ENCODE measurements around the gene MAOA. TPM values are rescaled to one million over a fixed set of nuclear protein-coding genes. Genes with fewer than 3 reads are reported as not detected.

MAOA gene
- total RNA-seq, 2 donors from 2014 or later, result 47.1 to 118 TPM

GRCh38 chrX:43728002-43728401, 71.9 kb downstream of the MAOA start:
- Histone ChIP-seq H3K27ac (no peak overlapping the region), H3K27me3 (no peaks in the 10 kb centered on the region), H3K36me3 (replicated peaks in 1 of 2; ENCODE audit: insufficient read depth in 1 of 2, low read depth in 2 of 2) (no peaks in the 10 kb centered on the region), H3K4me1 (no peaks in the 10 kb centered on the region), H3K9me3 (no peaks in the 10 kb centered on the region), H3K4me3 (no peak overlapping the region)
- ATAC-seq, result no peak
- intact Hi-C loops (cut with DNase I), result no loop called here
- no peak for TF ChIP-seq POLR2A (IDR thresholded peaks at IDR 0.05)
- no peak for TF ChIP-seq CTCF (IDR thresholded peaks at IDR 0.05)
- DNase-seq, result no peak
- 65 to 83% methylated on average over 5 of the region's 5 CpGs for WGBS, 2 donors

DNA sequence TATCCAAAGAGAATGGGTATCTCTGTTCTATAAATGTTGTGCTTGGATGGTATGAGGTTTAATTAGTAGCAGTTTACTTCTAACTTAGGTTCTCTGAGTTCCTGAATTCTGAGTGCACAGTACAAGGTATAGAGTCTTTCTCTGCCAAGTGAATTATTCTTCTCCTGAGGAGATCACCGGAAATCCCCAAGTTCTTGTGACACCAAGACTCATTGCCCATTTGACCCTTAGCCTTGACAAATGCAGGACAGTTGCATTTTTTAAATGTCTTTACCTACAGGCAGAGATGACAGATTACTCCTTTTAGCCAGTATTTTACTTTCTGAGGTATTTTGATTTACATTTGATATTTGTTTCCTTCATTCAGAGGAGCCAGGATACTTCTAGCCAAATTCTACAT, 72.9 kb downstream of the MAOA start:
- no peak overlapping the region for H3K4me3 ChIP-seq
- no peaks in the 10 kb centered on the region for H3K9me3 ChIP-seq
- intact Hi-C loops (cut with DNase I), result no loop called here
- WGBS, 2 donors, result 83 to 100% methylated on average over 1 of the region's 1 CpG
- ATAC-seq (no peak), DNase-seq (no peak)
- H3K27me3 ChIP-seq, result no peaks in the 10 kb centered on the region
- H3K36me3 ChIP-seq (replicated peaks in 1 of 2; ENCODE audit: insufficient read depth in 1 of 2, low read depth in 2 of 2), result no peaks in the 10 kb centered on the region
- H3K27ac ChIP-seq, result no peak overlapping the region
- no peaks in the 10 kb centered on the region for H3K4me1 ChIP-seq
- TF ChIP-seq CTCF (IDR thresholded peaks at IDR 0.05) (no peak), POLR2A (IDR thresholded peaks at IDR 0.05) (no peak)

GRCh38 chrX:43731086-43731485, 75.0 kb downstream of the MAOA start:
- DNase-seq (no peak), ATAC-seq (no peak)
- Histone ChIP-seq H3K9me3 (no peaks in the 10 kb centered on the region), H3K4me3 (no peak overlapping the region), H3K27ac (no peak overlapping the region), H3K27me3 (no peaks in the 10 kb centered on the region), H3K4me1 (peaks cover 3% of the 10 kb centered on the region), H3K36me3 (replicated peaks in 1 of 2; ENCODE audit: insufficient read depth in 1 of 2, low read depth in 2 of 2) (no peaks in the 10 kb centered on the region)
- intact Hi-C loops (cut with DNase I), result no loop called here
- TF ChIP-seq CTCF (IDR thresholded peaks at IDR 0.05) (no peak), POLR2A (IDR thresholded peaks at IDR 0.05) (no peak)
- 86 to 95% methylated on average over 7 of the region's 7 CpGs for WGBS, 2 donors

DNA sequence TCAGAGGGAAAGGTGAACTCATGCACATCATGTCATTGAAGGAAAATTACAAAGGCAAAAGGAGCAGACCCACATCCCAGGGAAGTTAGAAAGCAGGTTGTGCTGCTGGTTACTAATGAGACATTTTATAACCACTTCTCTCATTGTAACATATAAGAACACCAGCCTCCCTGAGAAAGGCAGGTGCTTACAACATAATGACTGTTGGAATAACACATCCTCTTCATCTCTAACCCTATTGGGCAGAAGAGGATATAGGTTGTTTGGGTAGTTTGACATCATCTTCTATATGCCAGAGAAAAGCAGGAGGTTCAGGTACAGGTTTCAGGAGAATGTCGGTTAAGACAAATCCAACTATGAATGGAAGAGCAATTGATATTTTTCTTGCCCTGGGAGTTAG, 77.6 kb downstream of the MAOA start:
- intact Hi-C loops (cut with DNase I), result no loop called here
- peaks cover 3% of the 10 kb centered on the region for H3K4me1 ChIP-seq
- no peak for DNase-seq
- no peak for ATAC-seq
- no peak overlapping the region for H3K27ac ChIP-seq
- H3K36me3 ChIP-seq (replicated peaks in 1 of 2; ENCODE audit: insufficient read depth in 1 of 2, low read depth in 2 of 2), result no peaks in the 10 kb centered on the region
- 100% methylated on average over 1 of the region's 1 CpG for WGBS, 2 donors
- H3K27me3 ChIP-seq, result no peaks in the 10 kb centered on the region
- no peaks in the 10 kb centered on the region for H3K9me3 ChIP-seq
- TF ChIP-seq POLR2A (IDR thresholded peaks at IDR 0.05), result no peak
- no peak for TF ChIP-seq CTCF (IDR thresholded peaks at IDR 0.05)
- no peak overlapping the region for H3K4me3 ChIP-seq

DNA sequence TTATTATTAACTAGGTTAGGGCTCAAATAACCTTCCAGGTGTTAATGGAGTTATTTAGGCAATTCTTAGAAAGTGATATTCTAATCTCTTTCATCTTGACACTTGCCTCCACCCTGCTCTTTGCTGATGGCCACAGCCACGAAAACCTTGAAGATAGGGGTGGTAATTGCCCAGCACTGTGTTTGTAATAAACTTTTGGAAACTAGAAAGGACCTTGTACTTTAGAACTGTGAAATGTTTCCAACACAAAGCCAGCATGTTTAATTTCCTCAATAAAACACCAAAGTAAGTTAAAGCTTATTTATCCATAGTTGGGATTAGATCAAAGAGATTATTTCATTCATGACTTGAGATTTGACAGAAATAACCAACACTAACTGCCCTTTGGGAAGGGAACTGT, 78.3 kb downstream of the MAOA start:
- H3K36me3 ChIP-seq (replicated peaks in 1 of 2; ENCODE audit: insufficient read depth in 1 of 2, low read depth in 2 of 2), result no peaks in the 10 kb centered on the region
- no peak overlapping the region for H3K4me3 ChIP-seq
- DNase-seq, result no peak
- no peaks in the 10 kb centered on the region for H3K9me3 ChIP-seq
- no peak overlapping the region for H3K27ac ChIP-seq
- 13 to 20% methylated on average over 1 of the region's 1 CpG for WGBS, 2 donors
- H3K4me1 ChIP-seq, result peaks cover 3% of the 10 kb centered on the region
- no peaks in the 10 kb centered on the region for H3K27me3 ChIP-seq
- no peak for ATAC-seq
- TF ChIP-seq POLR2A (IDR thresholded peaks at IDR 0.05) (no peak), CTCF (IDR thresholded peaks at IDR 0.05) (no peak)
- intact Hi-C loops (cut with DNase I), result no loop called here
